Measurements from ENCODE around the gene PTPRD.

DNA sequence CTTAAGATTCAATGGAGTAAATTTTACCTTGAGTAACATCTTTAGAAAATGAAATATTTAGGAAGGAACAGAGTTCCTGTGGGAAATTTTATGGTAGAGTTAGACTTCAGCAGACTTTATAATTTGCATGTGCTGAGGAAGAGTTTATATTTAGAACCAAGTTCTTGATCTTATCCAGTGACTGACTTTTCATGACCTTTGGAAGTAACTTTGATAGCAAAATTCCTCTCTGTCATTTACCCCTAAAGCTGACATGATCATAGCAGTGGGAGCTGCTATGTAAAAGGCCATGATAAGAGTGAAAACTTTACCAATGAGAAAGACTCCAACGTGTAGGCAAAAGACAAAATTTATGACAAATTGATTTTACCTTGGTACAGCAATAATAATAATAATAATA lies 1741.4 kb downstream of the PTPRD start:
- TF ChIP-seq NFYB (CRISPR knock-in tag; conservative IDR thresholded peaks at IDR 0.05; ENCODE audit: low read depth) (no peak), CTCF (IDR thresholded peaks at IDR 0.05) (no peak), FOXK1 (CRISPR knock-in tag; IDR thresholded peaks at IDR 0.05) (no peak), PRDM15 (CRISPR knock-in tag; IDR thresholded peaks at IDR 0.05) (no peak), TP53 (CRISPR knock-in tag; IDR thresholded peaks at IDR 0.05) (no peak), JAZF1 (CRISPR knock-in tag; IDR thresholded peaks at IDR 0.05) (no peak)
- TF ChIP-seq, protein P1, sequence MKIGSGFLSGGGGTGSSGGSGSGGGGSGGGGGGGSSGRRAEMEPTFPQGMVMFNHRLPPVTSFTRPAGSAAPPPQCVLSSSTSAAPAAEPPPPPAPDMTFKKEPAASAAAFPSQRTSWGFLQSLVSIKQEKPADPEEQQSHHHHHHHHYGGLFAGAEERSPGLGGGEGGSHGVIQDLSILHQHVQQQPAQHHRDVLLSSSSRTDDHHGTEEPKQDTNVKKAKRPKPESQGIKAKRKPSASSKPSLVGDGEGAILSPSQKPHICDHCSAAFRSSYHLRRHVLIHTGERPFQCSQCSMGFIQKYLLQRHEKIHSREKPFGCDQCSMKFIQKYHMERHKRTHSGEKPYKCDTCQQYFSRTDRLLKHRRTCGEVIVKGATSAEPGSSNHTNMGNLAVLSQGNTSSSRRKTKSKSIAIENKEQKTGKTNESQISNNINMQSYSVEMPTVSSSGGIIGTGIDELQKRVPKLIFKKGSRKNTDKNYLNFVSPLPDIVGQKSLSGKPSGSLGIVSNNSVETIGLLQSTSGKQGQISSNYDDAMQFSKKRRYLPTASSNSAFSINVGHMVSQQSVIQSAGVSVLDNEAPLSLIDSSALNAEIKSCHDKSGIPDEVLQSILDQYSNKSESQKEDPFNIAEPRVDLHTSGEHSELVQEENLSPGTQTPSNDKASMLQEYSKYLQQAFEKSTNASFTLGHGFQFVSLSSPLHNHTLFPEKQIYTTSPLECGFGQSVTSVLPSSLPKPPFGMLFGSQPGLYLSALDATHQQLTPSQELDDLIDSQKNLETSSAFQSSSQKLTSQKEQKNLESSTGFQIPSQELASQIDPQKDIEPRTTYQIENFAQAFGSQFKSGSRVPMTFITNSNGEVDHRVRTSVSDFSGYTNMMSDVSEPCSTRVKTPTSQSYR (CRISPR knock-in tag; IDR thresholded peaks at IDR 0.05), result no peak
